Endodermal cell (in vitro differentiated cells): ENCODE results near the gene LSM4. TPM values are rescaled to one million over a fixed set of nuclear protein-coding genes. Genes with fewer than 3 reads are reported as not detected.

ENCODE experiments used
- DNase-seq: peaks from one replicate; pipeline ENCODE4 v3.0.0-alpha.2; 2017
- H3K27ac ChIP-seq: 2 replicates; pipeline ENCODE4 v1.5.1; 2013; ENCODE audit warnings: mild to moderate bottlenecking, low read depth, low read length, moderate library complexity
- H3K27me3 ChIP-seq: 2 replicates; pipeline ENCODE4 v1.6.1; 2013; ENCODE audit warnings: mild to moderate bottlenecking, low read length, moderate library complexity; ENCODE audit not compliant: insufficient read depth, control insufficient read depth, poor library complexity, severe bottlenecking
- H3K36me3 ChIP-seq: 2 replicates; pipeline ENCODE4 v1.7.0; 2013; ENCODE audit warnings: mild to moderate bottlenecking, low read length, moderate library complexity; ENCODE audit not compliant: control insufficient read depth, insufficient read depth
- H3K4me1 ChIP-seq: one replicate; pipeline ENCODE4 v1.7.0; 2013; ENCODE audit warnings: low read length; ENCODE audit not compliant: control insufficient read depth, insufficient read depth
- H3K4me3 ChIP-seq: 2 replicates; pipeline ENCODE4 v1.5.1; 2013; ENCODE audit warnings: mild to moderate bottlenecking, low read length, moderate library complexity
- H3K9ac ChIP-seq: 2 replicates; pipeline ENCODE4 v1.6.1; 2013; ENCODE audit warnings: mild to moderate bottlenecking, low read length, moderate library complexity; ENCODE audit not compliant: poor library complexity, severe bottlenecking; ENCODE audit errors: extremely low read depth
- H3K9me3 ChIP-seq: 2 replicates; pipeline ENCODE4 v1.6.1; 2013; ENCODE audit warnings: mild to moderate bottlenecking, low read length, moderate library complexity; ENCODE audit not compliant: control insufficient read depth
- H3K27ac Mint-ChIP-seq: 2 replicates; pipeline ENCODE4 v1.8.0; 2020; ENCODE audit warnings: mixed read lengths
- H3K27me3 Mint-ChIP-seq: 2 replicates; pipeline ENCODE4 v1.8.0; 2021; ENCODE audit warnings: mild to moderate bottlenecking, mixed read lengths; ENCODE audit not compliant: insufficient read depth
- H3K36me3 Mint-ChIP-seq: 2 replicates; pipeline ENCODE4 v1.8.0; 2020; ENCODE audit warnings: low read depth, mixed read lengths
- H3K4me1 Mint-ChIP-seq: 2 replicates; pipeline ENCODE4 v1.8.0; 2020; ENCODE audit warnings: mixed read lengths
- H3K4me3 Mint-ChIP-seq: 2 replicates; pipeline ENCODE4 v1.8.0; 2020; ENCODE audit warnings: mild to moderate bottlenecking, moderate library complexity, mixed read lengths
- H3K9me3 Mint-ChIP-seq: 2 replicates; pipeline ENCODE4 v1.8.0; 2020; ENCODE audit warnings: mild to moderate bottlenecking, mixed read lengths
- WGBS, 2 experiments: methylation state at CpG; one replicate each; pipeline versions ENCODE4 v1.1.5 to v1.1.7; 2013; ENCODE audit warnings: missing lambda C conversion rate in 2 of 2, mixed read lengths in 1 of 2; ENCODE audit not compliant: insufficient coverage in 1 of 2, insufficient read length in 1 of 2; 5-methylcytosine and 5-hydroxymethylcytosine counted together
- total RNA-seq, 2 donors: library from RNA; stranded (reverse); fragmentation: NEBNext Ultra II Directional in 1 of 2; extraction: Animal tissue kit (Norgen Biotek cat#: 25700) in 1 of 2; gene quantifications; 2 replicates in 1 of 2; 3 replicates in 1 of 2; pipeline ENCODE4 v1.2.1, GENCODE V29; 2021
- TF ChIP-seq, protein P1 (sequence below): fragments of 200-600 bp; sonication (generic); conservative IDR thresholded peaks from 2 replicates; pipeline ENCODE4 v1.5.0; 2021; ENCODE audit warnings: antibody characterized with exemption, mild to moderate bottlenecking

LSM4 gene
- total RNA-seq, 2 donors from 2014 or later = 252 to 276 TPM

DNA sequence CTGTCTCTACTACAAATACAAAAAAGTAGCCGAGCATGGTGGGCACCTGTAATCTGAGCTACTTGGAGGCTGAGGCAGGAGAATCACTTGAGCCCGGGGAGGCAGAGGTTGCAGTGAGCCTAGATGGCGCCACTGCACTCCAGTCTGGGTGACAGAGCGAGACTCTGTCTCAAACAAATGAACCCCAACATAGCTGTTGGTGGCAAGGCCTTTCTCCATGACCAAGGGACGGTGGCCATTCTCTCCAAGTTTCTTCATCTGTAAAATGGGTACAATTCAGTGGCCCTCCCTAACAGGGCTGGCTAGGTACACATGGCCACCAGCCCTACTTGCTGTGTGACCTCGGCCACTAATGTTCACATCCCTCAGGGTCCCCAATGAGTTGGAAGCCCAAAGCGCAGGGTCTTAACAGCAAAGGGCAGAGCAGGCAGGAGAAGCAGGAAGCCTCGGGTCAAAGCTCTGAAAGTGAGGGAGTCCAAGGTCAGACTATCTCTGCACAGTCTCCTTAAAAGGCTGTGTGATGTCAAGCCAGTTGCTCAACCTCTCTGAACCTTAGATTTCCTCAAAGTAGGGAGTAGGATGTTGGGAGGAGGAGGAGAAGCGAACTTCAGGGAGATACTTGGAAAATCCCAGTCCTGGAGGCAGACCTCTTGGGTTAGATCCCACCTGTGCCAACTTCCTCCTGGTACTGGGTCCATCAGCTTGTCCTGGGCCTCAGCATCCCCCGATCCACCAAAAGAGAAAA is 44.2 kb downstream of the LSM4 start:
- Histone ChIP-seq H3K27ac (peak overlapping the region; percentile 15), H3K9ac (peak overlapping the region; percentile 100), H3K9me3 (no peaks in the 10 kb centered on the region), H3K36me3 (peaks cover 27% of the 10 kb centered on the region), H3K27me3 (no peaks in the 10 kb centered on the region), H3K4me1 (no peaks in the 10 kb centered on the region), H3K4me3 (peak overlapping the region; percentile 89)
- H3K9me3 Mint-ChIP-seq = no peaks in the 10 kb centered on the region
- peaks cover 29% of the 10 kb centered on the region for H3K36me3 Mint-ChIP-seq
- H3K4me1 Mint-ChIP-seq = peaks cover 18% of the 10 kb centered on the region
- TF ChIP-seq, protein P1, sequence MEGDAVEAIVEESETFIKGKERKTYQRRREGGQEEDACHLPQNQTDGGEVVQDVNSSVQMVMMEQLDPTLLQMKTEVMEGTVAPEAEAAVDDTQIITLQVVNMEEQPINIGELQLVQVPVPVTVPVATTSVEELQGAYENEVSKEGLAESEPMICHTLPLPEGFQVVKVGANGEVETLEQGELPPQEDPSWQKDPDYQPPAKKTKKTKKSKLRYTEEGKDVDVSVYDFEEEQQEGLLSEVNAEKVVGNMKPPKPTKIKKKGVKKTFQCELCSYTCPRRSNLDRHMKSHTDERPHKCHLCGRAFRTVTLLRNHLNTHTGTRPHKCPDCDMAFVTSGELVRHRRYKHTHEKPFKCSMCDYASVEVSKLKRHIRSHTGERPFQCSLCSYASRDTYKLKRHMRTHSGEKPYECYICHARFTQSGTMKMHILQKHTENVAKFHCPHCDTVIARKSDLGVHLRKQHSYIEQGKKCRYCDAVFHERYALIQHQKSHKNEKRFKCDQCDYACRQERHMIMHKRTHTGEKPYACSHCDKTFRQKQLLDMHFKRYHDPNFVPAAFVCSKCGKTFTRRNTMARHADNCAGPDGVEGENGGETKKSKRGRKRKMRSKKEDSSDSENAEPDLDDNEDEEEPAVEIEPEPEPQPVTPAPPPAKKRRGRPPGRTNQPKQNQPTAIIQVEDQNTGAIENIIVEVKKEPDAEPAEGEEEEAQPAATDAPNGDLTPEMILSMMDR = peak; percentile 63
- DNase-seq = peak; percentile 70
- no peaks in the 10 kb centered on the region for H3K27me3 Mint-ChIP-seq
- 85 to 90% methylated on average over 9 to 10 of the region's 10 CpGs for WGBS, 2 experiments
- H3K4me3 Mint-ChIP-seq = peak overlapping the region; percentile 97
- peak overlapping the region; percentile 99 for H3K27ac Mint-ChIP-seq

DNA sequence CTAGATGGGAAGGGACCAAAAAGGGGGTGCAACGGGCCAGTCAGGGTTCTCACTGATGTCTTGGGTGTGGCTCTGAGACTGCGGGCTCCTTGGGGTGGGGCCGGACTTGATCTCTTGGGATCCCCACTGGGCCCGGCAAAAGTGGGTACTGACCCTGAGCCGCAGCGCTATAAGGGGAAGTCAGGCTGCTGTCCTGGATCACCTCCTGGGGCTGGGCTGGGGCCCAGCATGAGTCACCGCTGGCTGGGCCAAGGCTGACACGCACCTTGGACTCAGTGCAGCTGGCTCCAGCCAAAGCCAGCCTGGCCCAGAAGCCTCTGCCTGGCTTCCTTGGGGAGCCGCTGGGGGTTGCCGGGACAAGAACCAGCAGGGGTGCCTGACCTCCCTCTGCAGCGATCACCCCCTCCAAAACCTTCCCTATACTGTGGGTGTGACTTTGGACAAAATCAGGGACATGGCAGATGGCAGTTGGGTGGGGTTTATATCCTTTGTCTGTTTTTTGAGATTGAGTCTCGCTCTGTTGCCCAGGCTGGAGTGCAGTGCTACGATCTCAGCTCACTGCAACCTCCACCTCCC is 48.0 kb downstream of the LSM4 start:
- no peak overlapping the region for H3K4me3 ChIP-seq
- no peak overlapping the region for H3K27ac Mint-ChIP-seq
- TF ChIP-seq, protein P1 = no peak
- H3K4me1 Mint-ChIP-seq = peaks cover 15% of the 10 kb centered on the region
- H3K36me3 Mint-ChIP-seq = peaks cover 29% of the 10 kb centered on the region
- H3K27me3 ChIP-seq = no peaks in the 10 kb centered on the region
- H3K9me3 ChIP-seq = no peaks in the 10 kb centered on the region
- WGBS, 2 experiments = 92 to 94% methylated on average over 8 to 12 of the region's 13 CpGs
- DNase-seq = peak; percentile 76
- H3K27ac ChIP-seq = no peak overlapping the region
- no peak overlapping the region for H3K4me3 Mint-ChIP-seq
- peaks cover 27% of the 10 kb centered on the region for H3K36me3 ChIP-seq
- H3K9me3 Mint-ChIP-seq = no peaks in the 10 kb centered on the region
- no peak overlapping the region for H3K9ac ChIP-seq
- H3K4me1 ChIP-seq = no peaks in the 10 kb centered on the region
- peaks cover 2% of the 10 kb centered on the region for H3K27me3 Mint-ChIP-seq

DNA sequence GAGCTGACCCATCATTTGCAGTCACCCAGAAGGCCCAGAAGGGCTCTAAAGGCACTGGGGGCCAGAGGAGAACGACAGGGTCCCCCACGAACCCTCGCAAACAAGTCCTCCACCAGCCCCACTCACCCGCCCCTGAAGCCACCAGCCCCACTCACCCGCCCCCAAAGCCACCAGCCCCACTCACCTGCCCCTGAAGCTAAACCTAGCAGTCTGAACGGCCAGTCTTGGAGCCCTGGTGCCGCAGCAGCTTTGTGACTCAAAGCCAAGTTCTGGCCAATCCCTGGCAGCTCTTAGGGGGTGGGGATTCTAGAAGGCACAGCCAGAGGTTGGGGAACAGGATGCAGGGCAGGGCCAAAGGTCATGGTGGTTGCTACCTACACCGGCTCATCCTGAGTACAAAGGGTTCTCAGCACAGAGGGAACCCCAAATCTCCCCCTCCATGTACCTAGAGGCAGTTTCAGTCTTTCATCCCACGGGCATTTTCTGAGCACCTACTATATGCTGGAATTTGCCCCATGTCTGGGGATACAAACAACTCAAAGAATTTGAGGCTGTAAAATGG is 48.6 kb downstream of the LSM4 start, which contains the start of gene IQCN:
IQCN (minus strand) TSS at position 234 of the 562 bp plus-strand sequence. CDS start 4,974 bp downstream, outside the sequence.
- H3K9me3 Mint-ChIP-seq = no peaks in the 10 kb centered on the region
- peaks cover 2% of the 10 kb centered on the region for H3K27me3 Mint-ChIP-seq
- Histone ChIP-seq H3K27ac (no peak within 1 kb of the TSS), H3K4me3 (no peak within 1 kb of the TSS), H3K4me1 (no peaks in the 10 kb centered on the region), H3K27me3 (no peaks in the 10 kb centered on the region), H3K9ac (no peak within 1 kb of the TSS), H3K9me3 (no peaks in the 10 kb centered on the region), H3K36me3 (peaks cover 27% of the 10 kb centered on the region)
- TF ChIP-seq, protein P1 = no peak
- DNase-seq = peak; percentile 75
- H3K4me3 Mint-ChIP-seq = no peak within 1 kb of the TSS
- 94 to 100% methylated on average over 2 to 9 of the region's 9 CpGs for WGBS, 2 experiments
- peaks cover 15% of the 10 kb centered on the region for H3K4me1 Mint-ChIP-seq
- H3K36me3 Mint-ChIP-seq = peaks cover 28% of the 10 kb centered on the region
- H3K27ac Mint-ChIP-seq = no peak within 1 kb of the TSS
